ENCODE data around the gene TMEM59. TPM values are rescaled to one million over a fixed set of nuclear protein-coding genes. Genes with fewer than 3 reads are reported as not detected.

TMEM59 gene
- total and polyA plus RNA-seq, 10 donors = 73.1 to 295 (median 223) TPM

- H3K27me3 ChIP-seq (replicated peaks in 1 of 7) = no peaks in the 10 kb centered on the region
- peak overlapping the region in 3 of 8 donors; percentile 24 to 34 (median 30) for H3K27ac ChIP-seq
- H3K36me3 ChIP-seq = peaks cover 0 to 56% (median 18%) of the 10 kb centered on the region in 6 donors
- 61 to 68% (median 63%) methylated on average over 5 of the region's 5 CpGs for WGBS, 5 donors
- H3K4me1 ChIP-seq = peaks cover 48 to 81% (median 63%) of the 10 kb centered on the region in 6 donors
- H3K4me3 ChIP-seq = no peak overlapping the region
- H3K9me3 ChIP-seq = no peaks in the 10 kb centered on the region
- TF ChIP-seq CTCF (IDR thresholded peaks at IDR 0.05 in 8 of 11, conservative IDR thresholded peaks at IDR 0.05 in 3 of 11) (no peak), POLR2AphosphoS5 (IDR thresholded peaks at IDR 0.05) (no peak), POLR2A (IDR thresholded peaks at IDR 0.05) (no peak)
- intact Hi-C loops (cut with DNase I; ENCODE audit: low total_unique reads) = loop anchor here (10.0 kb wide), 1 partner anchor 93 kb away; no protein-coding TSS in a partner anchor
- DNase-seq = no peak
Measured at GRCh38 chr1:54047384-54048305, 5.4 kb downstream of the TMEM59 start.

- Histone ChIP-seq H3K27me3 (replicated peaks in 1 of 7) (no peaks in the 10 kb centered on the region), H3K4me1 (peaks cover 47 to 75% (median 58%) of the 10 kb centered on the region in 6 donors), H3K9me3 (no peaks in the 10 kb centered on the region), H3K36me3 (peaks cover 0 to 64% (median 26%) of the 10 kb centered on the region in 6 donors), H3K4me3 (no peak overlapping the region), H3K27ac (peak overlapping the region in 3 of 8 donors; percentile 24 to 34 (median 30))
- TF ChIP-seq POLR2AphosphoS5 (IDR thresholded peaks at IDR 0.05) = no peak
- no peak for TF ChIP-seq CTCF (IDR thresholded peaks at IDR 0.05 in 8 of 11, conservative IDR thresholded peaks at IDR 0.05 in 3 of 11)
- TF ChIP-seq POLR2A (IDR thresholded peaks at IDR 0.05) = no peak
- no peak for DNase-seq
- intact Hi-C loops (cut with DNase I; ENCODE audit: low total_unique reads) = loop anchor here (10.0 kb wide), 1 partner anchor 92 kb away; no protein-coding TSS in a partner anchor
- WGBS, 5 donors = 77 to 82% (median 80%) methylated on average over 7 of the region's 7 CpGs
Measured at GRCh38 chr1:54046671-54047383, 6.2 kb downstream of the TMEM59 start.

- TF ChIP-seq POLR2AphosphoS5 (IDR thresholded peaks at IDR 0.05) (no peak), CTCF (IDR thresholded peaks at IDR 0.05 in 8 of 11, conservative IDR thresholded peaks at IDR 0.05 in 3 of 11) (no peak), POLR2A (IDR thresholded peaks at IDR 0.05) (no peak)
- Histone ChIP-seq H3K27ac (no peak overlapping the region), H3K36me3 (peaks cover 3 to 74% (median 38%) of the 10 kb centered on the region in 6 donors), H3K9me3 (no peaks in the 10 kb centered on the region), H3K4me1 (peaks cover 33 to 61% (median 44%) of the 10 kb centered on the region in 6 donors), H3K4me3 (no peak overlapping the region), H3K27me3 (replicated peaks in 1 of 7) (no peaks in the 10 kb centered on the region)
- 91 to 98% (median 93%) methylated on average over 2 of the region's 2 CpGs for WGBS, 5 donors
- intact Hi-C loops (cut with DNase I; ENCODE audit: low total_unique reads) = loop anchor here (10.0 kb wide), 1 partner anchor 91 kb away; no protein-coding TSS in a partner anchor
- DNase-seq = no peak
Measured at GRCh38 chr1:54045496-54045895, 7.5 kb downstream of the TMEM59 start.

Data from spleen (tissue), 11 donors.